Endothelial cell of hepatic sinusoid (primary cell): ENCODE results near the gene VPS54.
"Not testable (repeated sequence)": the region's sequence is repeated elsewhere in the genome, so short reads cannot be mapped to it uniquely, and the experiment has no call there.

Experiments used
- in situ Hi-C: cut with HindIII; loops from 2 replicates; pipeline ENCODE4 v1.10.0; 2017; ENCODE audit warnings: low sequenced_read_pairs

The VPS54 gene

GRCh38 chr2:63996582-63997198 is 22.5 kb downstream of the VPS54 start:
- in situ Hi-C loops: not testable (repeated sequence)

- in situ Hi-C loops: not testable (repeated sequence)
Observed at GRCh38 chr2:63994329-63995070, 24.7 kb downstream of the VPS54 start.

DNA sequence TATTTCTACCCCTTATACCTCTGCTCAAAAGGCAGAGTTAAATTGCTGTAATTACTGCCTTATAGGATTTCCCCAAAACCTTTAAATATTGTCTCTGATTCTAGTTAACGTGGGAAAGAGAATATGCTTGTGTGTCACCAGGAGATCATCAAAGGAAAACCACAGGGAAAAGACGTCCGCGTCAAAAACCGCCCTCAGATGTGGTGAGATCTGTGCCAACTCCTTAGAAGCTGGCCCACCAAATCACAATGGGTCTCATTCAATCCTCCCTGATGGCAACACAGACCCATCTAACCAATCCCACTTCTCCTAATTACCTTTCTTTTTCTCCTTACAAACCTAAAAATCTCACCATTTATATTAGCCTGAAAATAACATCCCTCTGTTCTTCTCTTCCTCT is 25.4 kb downstream of the VPS54 start:
- in situ Hi-C loops: no loop called here

DNA sequence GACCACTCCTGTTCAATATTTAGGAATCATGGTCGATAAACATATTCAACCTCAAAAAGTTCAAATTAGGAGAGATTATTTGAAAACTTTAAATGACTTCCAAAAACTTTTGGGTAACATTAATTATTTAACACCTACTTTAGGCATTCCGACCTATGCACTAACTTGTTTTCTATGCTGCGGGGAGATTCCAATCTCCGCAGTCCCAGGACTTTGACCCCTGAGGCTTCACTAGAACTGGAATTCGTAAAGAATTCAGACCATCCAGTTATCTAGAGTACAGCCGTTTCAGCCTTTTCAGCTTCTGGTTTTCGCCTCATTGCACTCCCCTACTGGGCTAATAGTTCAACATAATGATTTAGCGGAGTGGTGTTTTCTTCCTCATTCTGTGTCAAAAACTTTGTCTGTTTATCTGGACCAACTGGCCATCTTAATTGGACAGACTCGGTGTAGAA is 26.1 kb downstream of the VPS54 start:
- in situ Hi-C loops: not testable (repeated sequence)

DNA sequence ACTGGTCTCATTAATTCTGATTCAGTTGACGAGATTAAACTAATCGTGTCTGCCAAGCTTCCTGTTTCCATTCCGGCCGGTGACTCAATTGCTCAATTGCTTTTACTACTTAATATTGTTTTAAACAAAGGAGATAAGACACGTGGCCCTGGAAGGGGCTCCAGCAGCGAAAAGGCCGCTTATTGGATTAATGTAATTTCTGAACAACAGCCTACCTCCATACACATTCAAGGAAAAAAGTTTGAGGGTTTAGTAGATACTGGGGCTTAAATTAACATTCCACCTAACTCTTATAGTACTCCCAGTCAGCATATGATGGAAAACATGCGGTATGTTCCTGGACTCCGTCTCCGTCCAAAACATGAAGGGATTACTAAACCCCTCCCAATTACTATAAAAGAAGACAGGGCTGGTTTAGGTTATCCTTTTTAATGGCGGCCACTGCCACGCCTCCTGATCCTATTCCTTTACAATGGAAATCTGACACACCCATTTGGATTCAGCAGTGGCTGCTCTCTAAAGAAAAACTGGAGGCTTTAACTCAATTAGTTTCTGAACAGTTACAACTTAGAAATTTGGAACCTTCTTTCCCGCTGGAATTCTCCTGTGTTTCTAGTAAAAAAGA is 27.1 kb downstream of the VPS54 start:
- in situ Hi-C loops: no loop called here

GRCh38 chr2:63991173-63991999 is 27.8 kb downstream of the VPS54 start:
- in situ Hi-C loops: not testable (repeated sequence)

GRCh38 chr2:63990072-63990471 is 29.2 kb downstream of the VPS54 start:
- in situ Hi-C loops: no loop called here

- in situ Hi-C loops: not testable (repeated sequence)
Observed at GRCh38 chr2:63988842-63989436, 30.3 kb downstream of the VPS54 start.

GRCh38 chr2:63984606-63985359 is 34.4 kb downstream of the VPS54 start:
- in situ Hi-C loops: no loop called here

DNA sequence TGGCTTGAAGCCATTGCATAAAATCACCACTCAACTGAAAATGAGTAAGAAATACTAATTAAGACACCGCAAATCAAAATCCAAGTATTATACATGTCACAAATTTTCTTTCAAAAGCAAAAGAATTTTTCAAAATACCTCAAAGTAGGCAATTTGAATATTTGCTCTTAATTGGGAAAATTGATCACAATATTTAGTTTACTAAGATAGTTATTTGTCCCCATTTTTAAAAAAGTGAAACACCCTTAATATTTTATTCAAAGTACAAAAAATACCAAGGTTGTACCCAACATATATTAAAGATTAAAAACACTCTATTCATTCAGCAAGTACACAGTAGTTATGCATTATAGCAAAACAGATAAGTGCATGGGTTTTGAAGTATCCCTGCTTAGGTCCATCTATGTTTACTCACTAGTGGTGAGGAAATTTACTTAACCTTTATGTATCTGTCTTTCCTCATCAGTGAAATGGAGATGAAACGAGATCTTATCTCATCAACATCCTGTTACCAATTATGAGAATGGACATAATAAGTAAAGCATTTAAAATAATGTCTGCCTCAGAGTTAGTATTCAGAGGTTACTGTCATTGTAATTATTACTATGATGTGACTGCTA is 35.1 kb downstream of the VPS54 start:
- in situ Hi-C loops: no loop called here

DNA sequence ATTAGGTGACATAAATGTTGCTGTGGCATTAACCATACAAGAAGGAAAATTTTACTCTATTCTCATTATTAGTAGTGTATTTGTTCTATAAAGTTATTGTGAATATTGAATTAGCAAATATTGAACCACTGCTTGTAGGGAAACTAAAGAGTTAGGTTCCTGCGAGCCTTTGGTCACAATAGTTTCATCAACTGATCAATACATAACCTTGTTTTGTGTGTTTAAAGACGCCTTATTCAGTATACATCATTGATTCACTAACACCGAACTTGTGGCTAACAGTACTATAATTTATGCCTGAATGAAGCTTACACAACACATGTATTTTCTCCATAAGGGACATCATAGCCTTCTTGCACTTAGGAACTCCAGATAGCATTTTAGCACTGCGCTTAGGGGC is 36.9 kb downstream of the VPS54 start:
- in situ Hi-C loops: no loop called here

- in situ Hi-C loops: no loop called here
Observed at GRCh38 chr2:63981702-63982103, 37.5 kb downstream of the VPS54 start.

DNA sequence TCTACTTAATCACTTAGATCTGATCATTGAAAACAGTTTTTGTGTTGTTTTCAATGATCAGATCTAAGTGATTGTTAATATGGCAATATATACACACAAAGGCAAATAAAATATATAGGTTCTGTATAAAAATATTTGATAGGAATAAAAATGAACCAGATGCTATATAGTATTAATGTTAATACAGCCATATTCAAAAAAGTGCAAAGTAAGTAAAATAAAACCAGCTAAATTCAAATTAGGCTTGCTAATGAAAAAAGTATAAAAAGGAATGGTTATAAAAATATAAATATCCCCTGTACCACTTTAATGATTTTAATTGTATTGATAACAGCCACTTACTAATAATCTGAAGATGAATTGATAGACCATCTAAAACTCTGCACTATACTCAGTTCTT is 38.4 kb downstream of the VPS54 start:
- in situ Hi-C loops: no loop called here

DNA sequence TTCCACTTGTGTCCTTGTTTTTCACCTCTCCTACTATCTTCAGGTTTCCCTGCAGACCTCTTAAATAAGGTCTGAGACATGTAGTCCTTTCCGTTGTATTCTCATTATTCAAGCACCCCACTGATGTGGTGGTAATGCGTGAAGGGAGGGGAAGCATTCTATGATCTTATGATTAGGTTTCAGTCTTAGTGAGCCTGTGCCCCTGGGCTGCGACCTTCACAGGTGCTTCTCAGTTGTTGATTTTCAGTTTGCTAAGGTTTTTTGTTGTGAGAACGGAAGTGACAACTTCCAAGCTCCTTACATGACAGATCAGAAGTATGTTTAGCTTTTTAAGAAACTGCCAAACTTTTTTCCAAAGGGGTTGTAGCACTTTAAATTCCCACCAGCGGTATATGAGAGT is 41.3 kb downstream of the VPS54 start:
- in situ Hi-C loops: no loop called here

- in situ Hi-C loops: no loop called here
Observed at GRCh38 chr2:63976125-63976510, 43.1 kb downstream of the VPS54 start.

GRCh38 chr2:63975437-63976124 is 43.6 kb downstream of the VPS54 start:
- in situ Hi-C loops: no loop called here

DNA sequence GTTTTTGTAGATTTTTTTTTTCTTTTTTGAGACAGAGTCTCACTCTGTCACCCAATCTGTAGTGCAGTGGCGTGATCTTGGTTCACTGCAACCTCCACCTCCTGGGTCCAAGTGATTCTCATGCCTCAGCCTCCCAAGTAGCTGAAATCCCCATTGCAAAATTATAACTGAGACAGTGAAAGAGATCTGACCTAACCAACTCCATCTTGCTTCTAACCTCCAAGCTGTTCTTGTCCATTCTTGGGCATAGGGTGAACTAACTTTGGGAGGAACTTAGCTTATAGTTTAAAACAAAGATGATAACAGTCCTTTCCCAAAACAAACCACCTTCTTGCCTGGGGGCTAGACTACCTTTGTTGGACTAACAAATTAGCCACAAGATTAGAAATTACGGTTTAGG is 44.2 kb downstream of the VPS54 start:
- in situ Hi-C loops: not testable (repeated sequence)

- in situ Hi-C loops: no loop called here
Observed at GRCh38 chr2:63962186-63962585, 57.0 kb downstream of the VPS54 start.

DNA sequence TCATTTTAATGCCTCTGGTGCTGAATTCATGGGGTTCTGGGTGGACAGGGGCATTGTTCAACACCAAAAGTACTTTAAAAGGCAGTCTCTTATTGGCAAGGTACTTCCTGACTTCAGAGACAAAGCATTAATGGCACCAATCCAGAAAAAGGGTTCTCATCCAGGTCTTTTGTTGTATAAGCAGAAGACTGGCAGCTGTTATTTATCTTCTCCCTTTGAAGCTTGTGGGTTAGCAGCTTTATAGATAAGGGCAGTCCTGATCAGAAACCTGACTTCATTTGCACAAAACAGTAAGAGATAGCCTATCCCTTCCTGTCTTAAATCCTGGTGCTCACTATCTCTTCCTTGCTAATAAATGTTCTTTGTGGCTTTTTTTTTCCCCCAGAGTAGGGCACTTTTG is 68.8 kb downstream of the VPS54 start:
- in situ Hi-C loops: no loop called here
